Thymus (tissue), 11 donors: Measurements from ENCODE around the gene REC8. TPM values are rescaled to one million over a fixed set of nuclear protein-coding genes. Genes with fewer than 3 reads are reported as not detected.
A peak's percentile ranks its signal among the peaks of the same experiment; 100 is the strongest.

Experiments
- DNase-seq, 9 donors: peaks; one replicate each; pipeline ENCODE4 v3.0.0-alpha.2; 2013; ENCODE audit warnings: low spot score in 9 of 9, low read depth in 6 of 9, missing footprints in 1 of 9
- H3K27ac ChIP-seq, 2 donors: one replicate each; pipeline ENCODE4 v1.5.1; 2013; ENCODE audit warnings: control low read depth in 1 of 2, low read depth in 1 of 2, low read length in 1 of 2, mild to moderate bottlenecking in 1 of 2, moderate library complexity in 1 of 2
- H3K27me3 ChIP-seq, 2 donors: one replicate each; pipeline ENCODE4 v1.5.1; 2013; ENCODE audit warnings: low read length in 1 of 2; ENCODE audit not compliant: control insufficient read depth in 2 of 2, insufficient read depth in 1 of 2
- H3K36me3 ChIP-seq, 2 donors: one replicate each; pipeline ENCODE4 v1.5.1; 2013; ENCODE audit warnings: low read length in 1 of 2, mild to moderate bottlenecking in 1 of 2, moderate library complexity in 1 of 2; ENCODE audit not compliant: control insufficient read depth in 2 of 2, insufficient read depth in 2 of 2
- H3K4me1 ChIP-seq, 2 donors: one replicate each; pipeline ENCODE4 v1.5.1; 2013; ENCODE audit warnings: low read length in 2 of 2; ENCODE audit not compliant: control insufficient read depth in 2 of 2, insufficient read depth in 2 of 2
- H3K4me3 ChIP-seq, 2 donors: one replicate each; pipeline ENCODE4 v1.5.1; 2013; ENCODE audit warnings: low read length in 2 of 2, control low read depth in 1 of 2, mild to moderate bottlenecking in 1 of 2
- H3K9me3 ChIP-seq, 2 donors: one replicate each; pipeline ENCODE4 v1.5.1; 2013; ENCODE audit warnings: low read length in 1 of 2, mild to moderate bottlenecking in 1 of 2; ENCODE audit not compliant: control insufficient read depth in 2 of 2, insufficient read depth in 1 of 2
- WGBS: extraction: QIAGEN DNeasy Blood & Tissue Kit; methylation state at CpG from one replicate; pipeline ENCODE4 v1.1.7; 2013; 5-methylcytosine and 5-hydroxymethylcytosine counted together
- polyA plus RNA-seq: library from polyadenylated mRNA; stranded (reverse); fragments of 200-250 nt; gene quantifications from one replicate; pipeline ENCODE4 v1.2.3, GENCODE V29; 2013
- total RNA-seq: library from RNA; stranded (reverse); fragments of 120-200 nt; gene quantifications from one replicate; pipeline ENCODE4 v1.2.4, GENCODE V29; 2013
- donor health status: healthy.

The REC8 gene
- total and polyA plus RNA-seq, 2 donors = 17.7 to 47.8 TPM

DNA sequence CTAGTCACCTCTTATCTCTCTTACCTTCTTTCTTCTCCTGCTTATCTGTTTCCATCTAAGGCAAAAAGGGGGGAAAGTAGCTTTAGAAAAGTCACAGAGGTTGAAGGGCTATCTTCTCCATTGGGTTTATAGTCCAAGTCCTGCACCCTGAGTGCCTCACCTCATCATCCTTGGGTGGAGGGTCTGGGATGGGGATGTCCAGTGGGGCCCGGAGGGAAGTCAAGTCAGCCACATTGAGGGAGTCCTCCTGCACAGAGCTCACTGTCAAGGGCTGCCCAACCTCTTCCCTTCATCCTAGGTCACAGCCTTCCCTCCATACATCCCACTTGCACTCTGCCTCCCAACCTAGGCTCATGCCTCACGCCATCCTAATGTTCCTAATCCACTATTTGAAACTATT, 26.7 kb upstream of the REC8 start:
- 99% methylated on average over 2 of the region's 2 CpGs for WGBS
- peaks cover 22 to 46% of the 10 kb centered on the region in 2 donors for H3K36me3 ChIP-seq
- H3K27ac ChIP-seq = no peak overlapping the region

GRCh38 chr14:24145690-24146452, 26.0 kb upstream of the REC8 start:
- DNase-seq = peak in 1 of 9 donors; percentile 54
- Histone ChIP-seq H3K36me3 (peaks cover 29 to 52% of the 10 kb centered on the region in 2 donors), H3K9me3 (peaks cover 0 to 10% of the 10 kb centered on the region in 2 donors), H3K4me3 (peak overlapping the region; percentile 78 to 90), H3K27me3 (no peaks in the 10 kb centered on the region), H3K4me1 (peaks cover 27 to 38% of the 10 kb centered on the region in 2 donors), H3K27ac (peak overlapping the region; percentile 95 to 98)
- 22% methylated on average over 9 of the region's 9 CpGs for WGBS

More for the DNA sequence above, 26.7 kb upstream of the REC8 start:
- Histone ChIP-seq H3K9me3 (peaks cover 0 to 12% of the 10 kb centered on the region in 2 donors), H3K27me3 (no peaks in the 10 kb centered on the region), H3K4me1 (peaks cover 27 to 44% of the 10 kb centered on the region in 2 donors), H3K4me3 (no peak overlapping the region)
- DNase-seq = no peak

GRCh38 chr14:24146453-24146977, 25.4 kb upstream of the REC8 start, which contains the start of gene PSME2:
TSS of gene PSME2 (minus strand) at chr14:24146610. CDS start at chr14:24146581, 29 bp downstream.
- under 1% methylated on average over 25 of the region's 25 CpGs for WGBS
- peak in 7 of 9 donors; percentile 66 to 89 (median 73) for DNase-seq
- Histone ChIP-seq H3K36me3 (peaks cover 35 to 59% of the 10 kb centered on the region in 2 donors), H3K27me3 (no peaks in the 10 kb centered on the region), H3K27ac (peak within 1 kb of the TSS; percentile 95 to 98), H3K9me3 (peaks cover 0 to 3% of the 10 kb centered on the region in 2 donors), H3K4me3 (peak within 1 kb of the TSS; percentile 78 to 90), H3K4me1 (peaks cover 27 to 38% of the 10 kb centered on the region in 2 donors)

- DNase-seq = peak; percentile 95 to 99 (median 97)
- peaks cover 42 to 65% of the 10 kb centered on the region in 2 donors for H3K36me3 ChIP-seq
- under 1% methylated on average over 57 of the region's 57 CpGs for WGBS
- H3K4me3 ChIP-seq = peak within 1 kb of the TSS; percentile 78 to 90
- peaks cover 23 to 32% of the 10 kb centered on the region in 2 donors for H3K4me1 ChIP-seq
- H3K9me3 ChIP-seq = no peaks in the 10 kb centered on the region
- H3K27ac ChIP-seq = peak within 1 kb of the TSS; percentile 95 to 98
- H3K27me3 ChIP-seq = no peaks in the 10 kb centered on the region
Observed at GRCh38 chr14:24146978-24147760, 24.7 kb upstream of the REC8 start, which contains the start of gene RNF31. TSS of gene RNF31 (plus strand) at chr14:24147498. CDS start at chr14:24147699, 201 bp downstream.

GRCh38 chr14:24147761-24148428, 24.0 kb upstream of the REC8 start:
- no peaks in the 10 kb centered on the region for H3K27me3 ChIP-seq
- no peak for DNase-seq
- 10% methylated on average over 29 of the region's 29 CpGs for WGBS
- H3K27ac ChIP-seq = peak overlapping the region in 1 of 2 donors; percentile 70
- peaks cover 46 to 68% of the 10 kb centered on the region in 2 donors for H3K36me3 ChIP-seq
- peak overlapping the region; percentile 78 to 90 for H3K4me3 ChIP-seq
- no peaks in the 10 kb centered on the region for H3K9me3 ChIP-seq
- H3K4me1 ChIP-seq = peaks cover 22 to 31% of the 10 kb centered on the region in 2 donors

DNA sequence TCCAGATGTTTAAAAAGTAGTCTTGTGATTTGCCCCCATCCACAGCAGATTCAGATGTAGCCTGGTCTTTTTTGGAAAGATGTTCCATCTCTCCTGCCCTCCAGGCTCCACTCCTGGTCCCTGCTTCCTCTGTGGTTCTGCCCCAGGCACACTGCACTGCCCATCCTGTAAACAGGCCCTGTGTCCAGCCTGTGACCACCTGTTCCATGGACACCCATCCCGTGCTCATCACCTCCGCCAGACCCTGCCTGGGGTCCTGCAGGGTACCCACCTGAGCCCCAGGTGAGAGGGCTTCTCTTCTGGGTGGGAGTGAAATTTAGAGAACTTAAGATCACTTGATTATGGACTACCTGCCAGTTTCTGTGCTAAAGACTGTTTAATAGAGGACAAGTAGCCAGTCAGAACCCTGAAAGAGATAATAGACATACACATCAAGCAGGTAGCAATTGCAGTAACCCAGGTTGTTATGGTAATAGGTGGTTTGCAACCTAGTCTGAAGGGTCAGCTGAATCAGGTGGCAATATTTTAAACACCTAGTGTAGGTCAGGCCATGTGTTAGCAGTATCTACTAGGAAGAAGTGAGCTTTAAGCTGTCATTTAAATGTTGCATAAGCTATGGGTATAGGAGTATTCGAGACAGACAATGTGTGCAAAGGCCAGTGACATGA, 22.4 kb upstream of the REC8 start:
- no peak for DNase-seq
- WGBS = 98% methylated on average over 3 of the region's 3 CpGs
- Histone ChIP-seq H3K36me3 (peaks cover 41 to 58% of the 10 kb centered on the region in 2 donors), H3K9me3 (no peaks in the 10 kb centered on the region), H3K4me3 (no peak overlapping the region), H3K27ac (no peak overlapping the region), H3K4me1 (peaks cover 22 to 27% of the 10 kb centered on the region in 2 donors), H3K27me3 (no peaks in the 10 kb centered on the region)

GRCh38 chr14:24150061-24150460, 21.8 kb upstream of the REC8 start:
- Histone ChIP-seq H3K9me3 (no peaks in the 10 kb centered on the region), H3K4me1 (peaks cover 21 to 23% of the 10 kb centered on the region in 2 donors), H3K27me3 (no peaks in the 10 kb centered on the region), H3K4me3 (no peak overlapping the region), H3K36me3 (peaks cover 48 to 59% of the 10 kb centered on the region in 2 donors), H3K27ac (no peak overlapping the region)
- 98% methylated on average over 9 of the region's 9 CpGs for WGBS
- no peak for DNase-seq

DNA sequence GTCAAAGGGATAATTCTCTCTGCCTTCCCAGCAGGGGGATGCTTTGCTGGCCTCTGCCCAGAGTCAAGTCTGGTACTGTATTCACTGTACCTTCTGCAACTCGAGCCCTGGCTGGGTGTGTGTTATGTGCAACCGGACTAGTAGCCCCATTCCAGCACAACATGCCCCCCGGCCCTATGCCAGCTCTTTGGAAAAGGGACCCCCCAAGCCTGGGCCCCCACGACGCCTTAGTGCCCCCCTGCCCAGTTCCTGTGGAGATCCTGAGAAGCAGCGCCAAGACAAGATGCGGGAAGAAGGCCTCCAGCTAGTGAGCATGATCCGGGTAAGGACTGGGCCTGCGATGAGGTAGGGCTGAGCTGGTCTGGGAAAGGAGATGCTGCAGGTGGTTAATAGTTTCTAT, 21.3 kb upstream of the REC8 start:
- no peak for DNase-seq
- Histone ChIP-seq H3K27ac (no peak overlapping the region), H3K4me1 (peaks cover 16 to 18% of the 10 kb centered on the region in 2 donors), H3K4me3 (no peak overlapping the region), H3K36me3 (peaks cover 53 to 61% of the 10 kb centered on the region in 2 donors), H3K9me3 (no peaks in the 10 kb centered on the region), H3K27me3 (no peaks in the 10 kb centered on the region)
- WGBS = 99% methylated on average over 9 of the region's 9 CpGs
